HG03378 (cell line): ENCODE results near the gene PLCB3.

ENCODE experiments used
- ATAC-seq: cut with Tn5 transposase; IDR thresholded peaks from one replicate; pipeline ENCODE4 v1.9.1; 2021; ENCODE audit warnings: mild to moderate bottlenecking, moderate library complexity; ENCODE audit not compliant: unreplicated experiment

The PLCB3 gene

GRCh38 chr11:64265176-64266160, 14.1 kb downstream of the PLCB3 start:
- ATAC-seq: no peak

- no peak for ATAC-seq
These were observed 15.0 kb downstream of the PLCB3 start for GRCh38 chr11:64266339-64266738.

- ATAC-seq: no peak
These were observed 16.0 kb downstream of the PLCB3 start for GRCh38 chr11:64267207-64267945.

- ATAC-seq: no peak
These were observed 16.9 kb downstream of the PLCB3 start for GRCh38 chr11:64268025-64268892.

- ATAC-seq: peak; percentile 10
These were observed 17.7 kb downstream of the PLCB3 start for GRCh38 chr11:64268893-64269539.

- peak; percentile 76 for ATAC-seq
These were observed 18.4 kb downstream of the PLCB3 start for GRCh38 chr11:64269540-64270220.

- ATAC-seq: no peak
These were observed 23.9 kb downstream of the PLCB3 start for GRCh38 chr11:64275031-64275800.

- no peak for ATAC-seq
These were observed 24.5 kb downstream of the PLCB3 start for GRCh38 chr11:64275841-64276240.

- ATAC-seq: no peak
These were observed 25.5 kb downstream of the PLCB3 start for GRCh38 chr11:64276653-64277431.

- ATAC-seq: no peak
These were observed 27.4 kb downstream of the PLCB3 start for GRCh38 chr11:64278576-64279190.

- ATAC-seq: no peak
These were observed 30.8 kb downstream of the PLCB3 start for GRCh38 chr11:64281957-64282770.

GRCh38 chr11:64283092-64283491, 31.8 kb downstream of the PLCB3 start:
- ATAC-seq: no peak

- peak; percentile 53 for ATAC-seq
These were observed 33.0 kb downstream of the PLCB3 start, which contains the start of gene BAD for GRCh38 chr11:64284048-64284961. TSS of gene BAD (minus strand) at chr11:64284665. CDS start at chr11:64284368, 297 bp downstream.

GRCh38 chr11:64284962-64285884, 33.9 kb downstream of the PLCB3 start, which contains the start of gene GPR137:
TSS of gene GPR137 (plus strand) at chr11:64285848. CDS start at chr11:64286525, 677 bp downstream.
- peak; percentile 48 for ATAC-seq
